Measurements from ENCODE around the gene THUMPD3.

THUMPD3 gene

DNA sequence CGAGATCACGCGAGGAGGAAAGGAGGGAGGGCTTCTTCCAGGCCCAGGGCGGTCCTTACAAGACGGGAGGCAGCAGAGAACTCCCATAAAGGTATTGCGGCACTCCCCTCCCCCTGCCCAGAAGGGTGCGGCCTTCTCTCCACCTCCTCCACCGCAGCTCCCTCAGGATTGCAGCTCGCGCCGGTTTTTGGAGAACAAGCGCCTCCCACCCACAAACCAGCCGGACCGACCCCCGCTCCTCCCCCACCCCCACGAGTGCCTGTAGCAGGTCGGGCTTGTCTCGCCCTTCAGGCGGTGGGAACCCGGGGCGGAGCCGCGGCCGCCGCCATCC is 33.4 kb downstream of the THUMPD3 start:
- no peaks in the 10 kb centered on the region for H3K27me3 ChIP-seq
- H3K9me3 ChIP-seq, result no peaks in the 10 kb centered on the region
- peaks cover 0 to 69% (median 40%) of the 10 kb centered on the region in 4 donors for H3K4me1 ChIP-seq
- TF ChIP-seq, protein P1, sequence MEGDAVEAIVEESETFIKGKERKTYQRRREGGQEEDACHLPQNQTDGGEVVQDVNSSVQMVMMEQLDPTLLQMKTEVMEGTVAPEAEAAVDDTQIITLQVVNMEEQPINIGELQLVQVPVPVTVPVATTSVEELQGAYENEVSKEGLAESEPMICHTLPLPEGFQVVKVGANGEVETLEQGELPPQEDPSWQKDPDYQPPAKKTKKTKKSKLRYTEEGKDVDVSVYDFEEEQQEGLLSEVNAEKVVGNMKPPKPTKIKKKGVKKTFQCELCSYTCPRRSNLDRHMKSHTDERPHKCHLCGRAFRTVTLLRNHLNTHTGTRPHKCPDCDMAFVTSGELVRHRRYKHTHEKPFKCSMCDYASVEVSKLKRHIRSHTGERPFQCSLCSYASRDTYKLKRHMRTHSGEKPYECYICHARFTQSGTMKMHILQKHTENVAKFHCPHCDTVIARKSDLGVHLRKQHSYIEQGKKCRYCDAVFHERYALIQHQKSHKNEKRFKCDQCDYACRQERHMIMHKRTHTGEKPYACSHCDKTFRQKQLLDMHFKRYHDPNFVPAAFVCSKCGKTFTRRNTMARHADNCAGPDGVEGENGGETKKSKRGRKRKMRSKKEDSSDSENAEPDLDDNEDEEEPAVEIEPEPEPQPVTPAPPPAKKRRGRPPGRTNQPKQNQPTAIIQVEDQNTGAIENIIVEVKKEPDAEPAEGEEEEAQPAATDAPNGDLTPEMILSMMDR (IDR thresholded peaks at IDR 0.05), result no peak
- intact Hi-C loops (cut with DNase I; ENCODE audit: low total_unique reads), result no loop called here
- peak; percentile 91 to 95 for DNase-seq
- H3K27ac ChIP-seq, result peak overlapping the region; percentile 99 to 100
- peaks cover 6 to 13% (median 10%) of the 10 kb centered on the region in 3 donors for H3K36me3 ChIP-seq
- H3K4me3 ChIP-seq, result peak overlapping the region; percentile 95 to 97

GRCh38 chr3:9396632-9397331 is 33.9 kb downstream of the THUMPD3 start:
- Histone ChIP-seq H3K4me3 (peak overlapping the region; percentile 95 to 97), H3K4me1 (peaks cover 0 to 69% (median 43%) of the 10 kb centered on the region in 4 donors), H3K9me3 (no peaks in the 10 kb centered on the region), H3K27ac (peak overlapping the region; percentile 99 to 100), H3K27me3 (no peaks in the 10 kb centered on the region), H3K36me3 (peaks cover under 1 to 11% (median 7%) of the 10 kb centered on the region in 3 donors)
- peak; percentile 98 to 99 for DNase-seq
- TF ChIP-seq, protein P1 (IDR thresholded peaks at IDR 0.05), result no peak
- intact Hi-C loops (cut with DNase I; ENCODE audit: low total_unique reads), result no loop called here

GRCh38 chr3:9397332-9397905 is 34.6 kb downstream of the THUMPD3 start, which contains the start of gene SETD5:
TSS of gene SETD5 (plus strand) at chr3:9397615. CDS start at chr3:9428939, 31,324 bp downstream.
- intact Hi-C loops (cut with DNase I; ENCODE audit: low total_unique reads), result no loop called here
- peaks cover 0 to 69% (median 49%) of the 10 kb centered on the region in 4 donors for H3K4me1 ChIP-seq
- H3K36me3 ChIP-seq, result peaks cover 0 to 11% (median 7%) of the 10 kb centered on the region in 3 donors
- TF ChIP-seq, protein P1 (IDR thresholded peaks at IDR 0.05), result no peak
- H3K4me3 ChIP-seq, result peak within 1 kb of the TSS; percentile 95 to 97
- H3K27me3 ChIP-seq, result no peaks in the 10 kb centered on the region
- DNase-seq, result peak; percentile 97 to 99
- peak within 1 kb of the TSS; percentile 99 to 100 for H3K27ac ChIP-seq
- H3K9me3 ChIP-seq, result no peaks in the 10 kb centered on the region

- H3K27ac ChIP-seq, result peak overlapping the region; percentile 99 to 100
- no peaks in the 10 kb centered on the region for H3K9me3 ChIP-seq
- TF ChIP-seq, protein P1 (IDR thresholded peaks at IDR 0.05), result no peak
- H3K27me3 ChIP-seq, result no peaks in the 10 kb centered on the region
- intact Hi-C loops (cut with DNase I; ENCODE audit: low total_unique reads), result no loop called here
- H3K4me3 ChIP-seq, result peak overlapping the region; percentile 95 to 97
- DNase-seq, result peak; percentile 46 to 79
- peaks cover 0 to 69% (median 54%) of the 10 kb centered on the region in 4 donors for H3K4me1 ChIP-seq
- H3K36me3 ChIP-seq, result peaks cover 0 to 11% (median 7%) of the 10 kb centered on the region in 3 donors
These were observed 35.2 kb downstream of the THUMPD3 start for GRCh38 chr3:9397906-9398699.

DNA sequence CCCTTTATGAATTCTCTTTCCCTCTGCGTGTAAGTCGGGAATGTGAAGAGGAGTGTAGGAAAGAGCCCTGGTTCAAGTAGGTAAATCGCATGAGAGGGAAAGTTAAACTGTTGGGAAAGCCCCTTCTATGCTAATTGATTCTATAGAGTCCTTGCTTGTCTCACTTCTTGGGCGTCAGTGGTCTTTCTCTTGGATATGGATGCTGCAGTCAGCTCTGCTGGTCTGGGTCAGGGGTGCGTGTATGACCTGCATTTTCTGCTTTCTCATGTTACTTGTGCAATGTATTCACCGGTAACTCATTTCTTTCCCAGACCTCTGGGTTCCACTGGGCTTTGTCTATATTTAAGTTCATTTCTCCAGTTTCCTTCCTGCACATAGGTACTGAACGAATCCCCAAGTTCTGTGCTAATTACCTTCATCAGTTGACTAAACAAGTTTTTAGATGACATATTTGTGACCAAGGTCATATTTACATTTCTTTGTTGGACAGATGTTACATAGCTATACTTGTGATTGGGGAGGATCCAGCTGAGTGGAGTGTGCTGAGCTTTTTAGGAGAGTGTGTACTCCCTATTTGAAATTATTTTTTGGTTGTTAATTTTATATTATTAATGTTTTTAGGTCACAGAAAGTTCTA is 36.0 kb downstream of the THUMPD3 start:
- Histone ChIP-seq H3K27ac (peak overlapping the region; percentile 99 to 100), H3K36me3 (peaks cover 0 to 7% (median under 1%) of the 10 kb centered on the region in 3 donors), H3K9me3 (no peaks in the 10 kb centered on the region), H3K4me1 (peaks cover 0 to 72% (median 60%) of the 10 kb centered on the region in 4 donors), H3K4me3 (peak overlapping the region; percentile 95 to 97), H3K27me3 (no peaks in the 10 kb centered on the region)
- TF ChIP-seq, protein P1 (IDR thresholded peaks at IDR 0.05), result no peak
- intact Hi-C loops (cut with DNase I; ENCODE audit: low total_unique reads), result no loop called here
- no peak for DNase-seq
